Measurements from ENCODE around the gene RGS11. TPM values are rescaled to one million over a fixed set of nuclear protein-coding genes. Genes with fewer than 3 reads are reported as not detected.

The RGS11 gene
- total and polyA plus RNA-seq, 12 donors: 1.9 to 36.4 (median 12.5) TPM

DNA sequence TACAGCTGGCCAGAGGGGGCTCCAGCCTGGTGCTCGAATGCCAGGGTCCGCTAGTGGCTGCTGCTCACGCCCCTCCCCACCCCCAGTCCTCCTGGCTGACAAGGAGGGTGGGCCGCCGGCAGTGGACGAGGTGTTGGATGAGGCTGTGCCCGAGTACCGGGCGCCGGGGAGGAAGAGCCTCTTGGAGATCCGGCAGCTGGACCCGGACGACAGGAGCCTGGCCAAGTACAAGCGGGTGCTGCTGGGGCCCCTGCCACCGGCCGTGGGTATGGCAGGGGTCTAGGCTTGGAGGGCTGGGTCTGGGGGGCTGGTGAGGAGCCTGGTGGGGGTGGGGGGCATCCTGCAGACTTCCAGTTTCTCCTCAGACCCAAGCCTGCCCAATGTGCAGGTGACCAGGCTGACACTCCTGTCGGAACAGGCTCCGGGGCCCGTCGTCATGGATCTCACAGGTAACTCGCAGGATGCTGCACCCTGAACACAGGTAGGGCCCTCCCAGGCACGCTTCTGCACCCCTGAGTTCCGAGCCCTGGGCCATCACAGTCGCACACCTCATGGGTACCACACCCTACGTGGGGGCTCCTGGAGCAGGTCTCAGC, 6.0 kb upstream of the RGS11 start:
- Histone ChIP-seq H3K4me1 (peaks cover 0 to 20% (median 12%) of the 10 kb centered on the region in 9 donors), H3K4me3 (peak overlapping the region in 3 of 10 donors; percentile 3 to 53 (median 50)), H3K36me3 (peaks cover 0 to 4% (median 0%) of the 10 kb centered on the region in 9 donors), H3K27me3 (peaks cover 0 to 41% (median 17%) of the 10 kb centered on the region in 7 donors), H3K9me3 (no peaks in the 10 kb centered on the region), H3K27ac (no peak overlapping the region)
- intact Hi-C loops (cut with DNase I): no loop called here
- 53 to 58% methylated on average over 22 to 25 of the region's 25 CpGs for WGBS, 2 donors
- TF ChIP-seq CTCF (IDR thresholded peaks at IDR 0.05): no peak
- no peak for DNase-seq
- no peak for ATAC-seq

- H3K27me3 ChIP-seq: peaks cover 0 to 47% (median 17%) of the 10 kb centered on the region in 7 donors
- ATAC-seq (peak in 1 of 8 donors; percentile 2), DNase-seq (no peak)
- H3K27ac ChIP-seq: no peak overlapping the region
- TF ChIP-seq CTCF (IDR thresholded peaks at IDR 0.05): no peak
- no peaks in the 10 kb centered on the region for H3K9me3 ChIP-seq
- H3K36me3 ChIP-seq: no peaks in the 10 kb centered on the region
- H3K4me3 ChIP-seq: peak overlapping the region; percentile 10 to 53 (median 48)
- H3K4me1 ChIP-seq: peaks cover 0 to 25% (median 16%) of the 10 kb centered on the region in 9 donors
- WGBS, 2 donors: 43 to 44% methylated on average over 23 to 27 of the region's 27 CpGs
- intact Hi-C loops (cut with DNase I): no loop called here
Measured at GRCh38 chr16:280991-281659, 5.4 kb upstream of the RGS11 start.

DNA sequence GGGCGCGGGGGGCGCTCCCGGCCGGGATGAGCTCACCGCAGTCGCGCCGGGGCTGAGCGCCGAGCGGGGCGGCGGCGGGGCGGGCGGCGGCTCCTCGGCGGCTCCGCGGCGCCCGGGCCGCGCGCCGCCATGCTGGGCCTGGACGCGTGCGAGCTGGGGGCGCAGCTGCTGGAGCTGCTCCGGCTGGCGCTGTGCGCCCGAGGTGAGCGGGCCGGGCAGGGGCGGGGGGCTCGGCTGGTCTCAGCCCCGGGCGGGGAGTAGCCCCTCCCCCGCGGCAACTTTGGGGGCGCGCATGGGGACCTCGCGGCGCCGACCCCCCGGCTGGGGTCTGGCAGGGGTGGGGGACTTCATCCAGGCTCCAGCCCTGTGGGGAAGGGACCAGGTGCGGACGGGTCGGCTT, 4.8 kb upstream of the RGS11 start, which contains the start of gene ARHGDIG:
TSS of gene ARHGDIG (plus strand) at position 40 of the 400 bp plus-strand sequence. CDS start at position 130, 90 bp downstream.
- intact Hi-C loops (cut with DNase I): no loop called here
- no peak for TF ChIP-seq CTCF (IDR thresholded peaks at IDR 0.05)
- Histone ChIP-seq H3K4me3 (peak within 1 kb of the TSS; percentile 10 to 53 (median 48)), H3K9me3 (no peaks in the 10 kb centered on the region), H3K27ac (no peak within 1 kb of the TSS), H3K27me3 (peaks cover 0 to 51% (median 17%) of the 10 kb centered on the region in 7 donors), H3K36me3 (no peaks in the 10 kb centered on the region), H3K4me1 (peaks cover 0 to 28% (median 16%) of the 10 kb centered on the region in 9 donors)
- WGBS, 2 donors: 0 to 1% methylated on average over 17 to 54 of the region's 54 CpGs
- ATAC-seq: peak in 2 of 8 donors; percentile 6 to 12
- DNase-seq: no peak

- Histone ChIP-seq H3K36me3 (no peaks in the 10 kb centered on the region), H3K4me3 (peak overlapping the region in 9 of 10 donors; percentile 16 to 43 (median 36)), H3K27ac (no peak overlapping the region), H3K9me3 (no peaks in the 10 kb centered on the region), H3K4me1 (peaks cover 0 to 30% (median 19%) of the 10 kb centered on the region in 9 donors), H3K27me3 (peaks cover 0 to 55% (median 19%) of the 10 kb centered on the region in 7 donors)
- TF ChIP-seq CTCF (IDR thresholded peaks at IDR 0.05): no peak
- WGBS, 2 donors: 8 to 16% methylated on average over 15 to 47 of the region's 47 CpGs
- ATAC-seq: no peak
- intact Hi-C loops (cut with DNase I): no loop called here
- DNase-seq: no peak
Measured at GRCh38 chr16:280005-280460, 4.3 kb upstream of the RGS11 start.
